Esophagus muscularis mucosa (tissue), 3 donors: ENCODE data around the gene UROC1.

Experiments used
- POLR2A ChIP-seq: fragments of 450-650 bp; IDR thresholded peaks from one replicate; pipeline ENCODE4 v1.6.1; 2017; ENCODE audit warnings: antibody characterized with exemption, moderate library complexity, mild to moderate bottlenecking, low read depth
- POLR2AphosphoS5 ChIP-seq, 2 donors: sonication (generic); formaldehyde crosslinking; IDR thresholded peaks; one replicate each; pipeline ENCODE4 v1.6.1; 2017; ENCODE audit warnings: antibody characterized with exemption in 2 of 2
- TF ChIP-seq, protein P1 (sequence below), 3 experiments: fragments of 200-600 bp in 2 of 3; fragments of 450-650 bp in 1 of 3; sonication (generic) in 2 of 3; IDR thresholded peaks; one replicate each; pipeline ENCODE4 v1.5.1; 2017 to 2019; ENCODE audit warnings: antibody characterized with exemption in 3 of 3, mild to moderate bottlenecking in 2 of 3, moderate library complexity in 1 of 3

- TF ChIP-seq, protein P1, sequence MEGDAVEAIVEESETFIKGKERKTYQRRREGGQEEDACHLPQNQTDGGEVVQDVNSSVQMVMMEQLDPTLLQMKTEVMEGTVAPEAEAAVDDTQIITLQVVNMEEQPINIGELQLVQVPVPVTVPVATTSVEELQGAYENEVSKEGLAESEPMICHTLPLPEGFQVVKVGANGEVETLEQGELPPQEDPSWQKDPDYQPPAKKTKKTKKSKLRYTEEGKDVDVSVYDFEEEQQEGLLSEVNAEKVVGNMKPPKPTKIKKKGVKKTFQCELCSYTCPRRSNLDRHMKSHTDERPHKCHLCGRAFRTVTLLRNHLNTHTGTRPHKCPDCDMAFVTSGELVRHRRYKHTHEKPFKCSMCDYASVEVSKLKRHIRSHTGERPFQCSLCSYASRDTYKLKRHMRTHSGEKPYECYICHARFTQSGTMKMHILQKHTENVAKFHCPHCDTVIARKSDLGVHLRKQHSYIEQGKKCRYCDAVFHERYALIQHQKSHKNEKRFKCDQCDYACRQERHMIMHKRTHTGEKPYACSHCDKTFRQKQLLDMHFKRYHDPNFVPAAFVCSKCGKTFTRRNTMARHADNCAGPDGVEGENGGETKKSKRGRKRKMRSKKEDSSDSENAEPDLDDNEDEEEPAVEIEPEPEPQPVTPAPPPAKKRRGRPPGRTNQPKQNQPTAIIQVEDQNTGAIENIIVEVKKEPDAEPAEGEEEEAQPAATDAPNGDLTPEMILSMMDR (IDR thresholded peaks at IDR 0.05): no peak
- no peak for TF ChIP-seq POLR2A
- TF ChIP-seq POLR2AphosphoS5 (IDR thresholded peaks at IDR 0.05): no peak
Measured at GRCh38 chr3:126493739-126494138, 23.8 kb downstream of the UROC1 start.
